ENCODE data around the gene TMEM30A.

Gene TMEM30A

GRCh38 chr6:75284632-75285282 is at the start of gene TMEM30A:
TSS of gene TMEM30A (minus strand) at chr6:75284792. CDS start at chr6:75284638, 154 bp downstream.
- Histone ChIP-seq H3K9ac (ENCODE audit: low read length) (peak within 1 kb of the TSS; percentile 71), H3K9me3 (replicated peaks; ENCODE audit: insufficient read depth, low read length) (no peaks in the 10 kb centered on the region), H3K4me3 (ENCODE audit: low read length) (peak within 1 kb of the TSS; percentile 85), H3K4me2 (ENCODE audit: low read depth, low read length) (peak within 1 kb of the TSS; percentile 83), H2AFZ (ENCODE audit: low read length) (peak within 1 kb of the TSS; percentile 77), H3K9me2 (replicated peaks; ENCODE audit: insufficient read depth, low read length) (no peaks in the 10 kb centered on the region), H3F3A (ENCODE audit: insufficient read depth, low read length) (peaks cover 6% of the 10 kb centered on the region), H3K36me3 (replicated peaks; ENCODE audit: insufficient read depth, low read length) (no peaks in the 10 kb centered on the region), H3K79me2 (ENCODE audit: low read length) (peaks cover 48% of the 10 kb centered on the region), H3K27ac (ENCODE audit: low read length) (peak within 1 kb of the TSS; percentile 72), H3K27me3 (replicated peaks; ENCODE audit: insufficient read depth, low read length) (no peaks in the 10 kb centered on the region), H4K20me1 (ENCODE audit: insufficient read depth, low read length) (peaks cover 5% of the 10 kb centered on the region; the same call in 1 of the 2 replicates), H3K4me1 (ENCODE audit: low read length) (peaks cover 13% of the 10 kb centered on the region)
- peak; percentile 98 for DNase-seq
- TF ChIP-seq EZH2phosphoT487 (IDR thresholded peaks at IDR 0.05; ENCODE audit: low read length) (no peak), EZH2 (optimal IDR thresholded peaks at IDR 0.05; ENCODE audit: low read depth, low read length) (no peak), CTCF (IDR thresholded peaks at IDR 0.05; ENCODE audit: low read length) (no peak)

- Histone ChIP-seq H3K4me2 (ENCODE audit: low read depth, low read length) (no peak overlapping the region), H3K9me2 (replicated peaks; ENCODE audit: insufficient read depth, low read length) (no peaks in the 10 kb centered on the region), H3K4me3 (ENCODE audit: low read length) (no peak overlapping the region), H3K36me3 (replicated peaks; ENCODE audit: insufficient read depth, low read length) (no peaks in the 10 kb centered on the region), H3K4me1 (ENCODE audit: low read length) (no peaks in the 10 kb centered on the region), H3K79me2 (ENCODE audit: low read length) (no peaks in the 10 kb centered on the region), H3K9ac (ENCODE audit: low read length) (no peak overlapping the region), H4K20me1 (ENCODE audit: insufficient read depth, low read length) (no peaks in the 10 kb centered on the region), H3F3A (ENCODE audit: insufficient read depth, low read length) (no peaks in the 10 kb centered on the region), H3K9me3 (replicated peaks; ENCODE audit: insufficient read depth, low read length) (no peaks in the 10 kb centered on the region), H3K27ac (ENCODE audit: low read length) (no peak overlapping the region), H3K27me3 (replicated peaks; ENCODE audit: insufficient read depth, low read length) (no peaks in the 10 kb centered on the region), H2AFZ (ENCODE audit: low read length) (no peak overlapping the region)
- no peak for TF ChIP-seq EZH2phosphoT487 (IDR thresholded peaks at IDR 0.05; ENCODE audit: low read length)
- TF ChIP-seq CTCF (IDR thresholded peaks at IDR 0.05; ENCODE audit: low read length): no peak
- TF ChIP-seq EZH2 (optimal IDR thresholded peaks at IDR 0.05; ENCODE audit: low read depth, low read length): no peak
- no peak for DNase-seq
These were observed 49.1 kb upstream of the TMEM30A start for GRCh38 chr6:75333676-75334200.

GRCh38 chr6:75331151-75331550 is 46.6 kb upstream of the TMEM30A start:
- DNase-seq: no peak
- Histone ChIP-seq H4K20me1 (ENCODE audit: insufficient read depth, low read length) (no peaks in the 10 kb centered on the region), H3K27ac (ENCODE audit: low read length) (no peak overlapping the region)

More at GRCh38 chr6:75331151-75331550, 46.6 kb upstream of the TMEM30A start:
- TF ChIP-seq CTCF (IDR thresholded peaks at IDR 0.05; ENCODE audit: low read length) (no peak), EZH2 (optimal IDR thresholded peaks at IDR 0.05; ENCODE audit: low read depth, low read length) (no peak), EZH2phosphoT487 (IDR thresholded peaks at IDR 0.05; ENCODE audit: low read length) (no peak)
- Histone ChIP-seq H3K27me3 (replicated peaks; ENCODE audit: insufficient read depth, low read length) (no peaks in the 10 kb centered on the region), H3K4me3 (ENCODE audit: low read length) (no peak overlapping the region), H3K79me2 (ENCODE audit: low read length) (no peaks in the 10 kb centered on the region), H3K4me1 (ENCODE audit: low read length) (no peaks in the 10 kb centered on the region), H3K9me3 (replicated peaks; ENCODE audit: insufficient read depth, low read length) (no peaks in the 10 kb centered on the region), H3K9me2 (replicated peaks; ENCODE audit: insufficient read depth, low read length) (no peaks in the 10 kb centered on the region), H3K4me2 (ENCODE audit: low read depth, low read length) (no peak overlapping the region), H2AFZ (ENCODE audit: low read length) (no peak overlapping the region), H3K36me3 (replicated peaks; ENCODE audit: insufficient read depth, low read length) (no peaks in the 10 kb centered on the region), H3K9ac (ENCODE audit: low read length) (no peak overlapping the region), H3F3A (ENCODE audit: insufficient read depth, low read length) (no peaks in the 10 kb centered on the region)

Data from MM.1S (cell line).